ENCODE results near the gene GABRR3.

GABRR3 gene

GRCh38 chr3:97991293-97991682, 43.8 kb downstream of the GABRR3 start:
- H3K9ac ChIP-seq (ENCODE audit: low read length) = no peak overlapping the region
- no peaks in the 10 kb centered on the region for H3K9me3 ChIP-seq (ENCODE audit: low read length)
- H3K4me3 ChIP-seq (ENCODE audit: low read depth, low read length, poor library complexity, severe bottlenecking) = no peak overlapping the region
- H3K27me3 ChIP-seq (ENCODE audit: insufficient read depth, low read length) = no peaks in the 10 kb centered on the region
- no peak overlapping the region for H2AFZ ChIP-seq (ENCODE audit: low read length)
- H3K79me2 ChIP-seq (ENCODE audit: insufficient read depth, low read length) = no peaks in the 10 kb centered on the region
- no peaks in the 10 kb centered on the region for H3K4me1 ChIP-seq (ENCODE audit: insufficient read depth, low read length, severe bottlenecking)
- H4K20me1 ChIP-seq (ENCODE audit: insufficient read depth, low read length) = no peaks in the 10 kb centered on the region
- no peak for TF ChIP-seq EZH2 (IDR thresholded peaks at IDR 0.05; ENCODE audit: borderline replicate concordance, low read length)
- H3K9me2 ChIP-seq (ENCODE audit: low read depth, low read length) = no peaks in the 10 kb centered on the region
- H3F3A ChIP-seq (ENCODE audit: insufficient read depth, low read length) = no peaks in the 10 kb centered on the region
- no peak overlapping the region for H3K4me2 ChIP-seq (ENCODE audit: low read length)
- H3K36me3 ChIP-seq (ENCODE audit: insufficient read depth, low read length) = no peaks in the 10 kb centered on the region
- no peak overlapping the region for H3K27ac ChIP-seq (ENCODE audit: low read depth, low read length, poor library complexity, severe bottlenecking)

GRCh38 chr3:97990624-97991292, 44.4 kb downstream of the GABRR3 start:
- TF ChIP-seq CTCF (IDR thresholded peaks at IDR 0.05; ENCODE audit: low read length) (no peak), EZH2 (IDR thresholded peaks at IDR 0.05; ENCODE audit: borderline replicate concordance, low read length) (no peak)
- Histone ChIP-seq H3K9ac (ENCODE audit: low read length) (no peak overlapping the region), H3F3A (ENCODE audit: insufficient read depth, low read length) (no peaks in the 10 kb centered on the region), H3K27me3 (ENCODE audit: insufficient read depth, low read length) (no peaks in the 10 kb centered on the region), H3K9me3 (ENCODE audit: low read length) (no peaks in the 10 kb centered on the region), H4K20me1 (ENCODE audit: insufficient read depth, low read length) (no peaks in the 10 kb centered on the region), H3K4me1 (ENCODE audit: insufficient read depth, low read length, severe bottlenecking) (no peaks in the 10 kb centered on the region), H3K4me3 (ENCODE audit: low read depth, low read length, poor library complexity, severe bottlenecking) (no peak overlapping the region), H3K27ac (ENCODE audit: low read depth, low read length, poor library complexity, severe bottlenecking) (no peak overlapping the region), H3K4me2 (ENCODE audit: low read length) (no peak overlapping the region), H2AFZ (ENCODE audit: low read length) (no peak overlapping the region), H3K79me2 (ENCODE audit: insufficient read depth, low read length) (no peaks in the 10 kb centered on the region), H3K36me3 (ENCODE audit: insufficient read depth, low read length) (no peaks in the 10 kb centered on the region), H3K9me2 (ENCODE audit: low read depth, low read length) (no peaks in the 10 kb centered on the region)

GRCh38 chr3:97988784-97989568, 46.1 kb downstream of the GABRR3 start:
- Histone ChIP-seq H3K9ac (ENCODE audit: low read length) (no peak overlapping the region), H3K4me1 (ENCODE audit: insufficient read depth, low read length, severe bottlenecking) (no peaks in the 10 kb centered on the region), H2AFZ (ENCODE audit: low read length) (no peak overlapping the region), H3F3A (ENCODE audit: insufficient read depth, low read length) (no peaks in the 10 kb centered on the region), H3K9me3 (ENCODE audit: low read length) (no peaks in the 10 kb centered on the region), H4K20me1 (ENCODE audit: insufficient read depth, low read length) (no peaks in the 10 kb centered on the region), H3K4me2 (ENCODE audit: low read length) (no peak overlapping the region), H3K4me3 (ENCODE audit: low read depth, low read length, poor library complexity, severe bottlenecking) (no peak overlapping the region), H3K79me2 (ENCODE audit: insufficient read depth, low read length) (no peaks in the 10 kb centered on the region), H3K27me3 (ENCODE audit: insufficient read depth, low read length) (no peaks in the 10 kb centered on the region), H3K36me3 (ENCODE audit: insufficient read depth, low read length) (no peaks in the 10 kb centered on the region), H3K9me2 (ENCODE audit: low read depth, low read length) (no peaks in the 10 kb centered on the region), H3K27ac (ENCODE audit: low read depth, low read length, poor library complexity, severe bottlenecking) (no peak overlapping the region)
- TF ChIP-seq EZH2 (IDR thresholded peaks at IDR 0.05; ENCODE audit: borderline replicate concordance, low read length) (no peak), CTCF (IDR thresholded peaks at IDR 0.05; ENCODE audit: low read length) (no peak)
